GM18511 (cell line): ENCODE data around the gene C1orf141.
"Not testable (repeated sequence)": the region's sequence is repeated elsewhere in the genome, so short reads cannot be mapped to it uniquely, and the experiment has no call there.

ENCODE experiments used
- ATAC-seq: cut with Tn5 transposase; IDR thresholded peaks from one replicate; pipeline ENCODE4 v1.9.1; 2021; ENCODE audit warnings: mild to moderate bottlenecking, moderate library complexity; ENCODE audit not compliant: unreplicated experiment

C1orf141 gene

GRCh38 chr1:67089685-67090208 is 45.0 kb downstream of the C1orf141 start:
- no peak for ATAC-seq

GRCh38 chr1:67088440-67088839 is 46.3 kb downstream of the C1orf141 start:
- no peak for ATAC-seq

- no peak for ATAC-seq
Measured at GRCh38 chr1:67085326-67085725, 49.4 kb downstream of the C1orf141 start.

GRCh38 chr1:67084765-67085318 is 49.9 kb downstream of the C1orf141 start:
- ATAC-seq, result no peak

GRCh38 chr1:67078291-67078690 is 56.5 kb downstream of the C1orf141 start:
- ATAC-seq, result no peak

- no peak for ATAC-seq
Measured at GRCh38 chr1:67077593-67077992, 57.2 kb downstream of the C1orf141 start.

GRCh38 chr1:67072749-67073148 is 62.0 kb downstream of the C1orf141 start:
- no peak for ATAC-seq

- ATAC-seq, result not testable (repeated sequence)
Measured at GRCh38 chr1:67067655-67068054, 67.1 kb downstream of the C1orf141 start.

- no peak for ATAC-seq
Measured at GRCh38 chr1:67062412-67062811, 72.4 kb downstream of the C1orf141 start.

GRCh38 chr1:67061266-67061665 is 73.5 kb downstream of the C1orf141 start:
- no peak for ATAC-seq

GRCh38 chr1:67060811-67061218 is 74.0 kb downstream of the C1orf141 start:
- no peak for ATAC-seq

- no peak for ATAC-seq
Measured at GRCh38 chr1:67059346-67059745, 75.4 kb downstream of the C1orf141 start.

- no peak for ATAC-seq
Measured at GRCh38 chr1:67058761-67059160, 76.0 kb downstream of the C1orf141 start.

- no peak for ATAC-seq
Measured at GRCh38 chr1:67058242-67058641, 76.5 kb downstream of the C1orf141 start.

- peak; percentile 83 for ATAC-seq
Measured at GRCh38 chr1:67053785-67054772, 80.7 kb downstream of the C1orf141 start, which contains the start of gene SLC35D1. Gene SLC35D1 (minus strand): TSS chr1:67054148. CDS start chr1:67054013, 135 bp downstream.

- ATAC-seq, result peak; percentile 42
Measured at GRCh38 chr1:67053535-67053784, 81.3 kb downstream of the C1orf141 start.

- peak; percentile 33 for ATAC-seq
Measured at GRCh38 chr1:67052741-67053534, 81.8 kb downstream of the C1orf141 start.

GRCh38 chr1:67051196-67051595 is 83.6 kb downstream of the C1orf141 start:
- ATAC-seq, result no peak

- ATAC-seq, result no peak
Measured at GRCh38 chr1:67044631-67045270, 90.0 kb downstream of the C1orf141 start.

- ATAC-seq, result no peak
Measured at GRCh38 chr1:67043366-67043765, 91.4 kb downstream of the C1orf141 start.
